Measurements from ENCODE around the gene RPGRIP1. TPM values are rescaled to one million over a fixed set of nuclear protein-coding genes. Genes with fewer than 3 reads are reported as not detected.
A peak's percentile ranks its signal among the peaks of the same experiment; 100 is the strongest.

The RPGRIP1 gene
- total and polyA plus RNA-seq, 9 of the 15 experiments (the other 6 are each of a cell fraction or from before 2014, with no cell fraction given): 0.47 to 0.95 (median 0.65) TPM; not detected in 1

DNA sequence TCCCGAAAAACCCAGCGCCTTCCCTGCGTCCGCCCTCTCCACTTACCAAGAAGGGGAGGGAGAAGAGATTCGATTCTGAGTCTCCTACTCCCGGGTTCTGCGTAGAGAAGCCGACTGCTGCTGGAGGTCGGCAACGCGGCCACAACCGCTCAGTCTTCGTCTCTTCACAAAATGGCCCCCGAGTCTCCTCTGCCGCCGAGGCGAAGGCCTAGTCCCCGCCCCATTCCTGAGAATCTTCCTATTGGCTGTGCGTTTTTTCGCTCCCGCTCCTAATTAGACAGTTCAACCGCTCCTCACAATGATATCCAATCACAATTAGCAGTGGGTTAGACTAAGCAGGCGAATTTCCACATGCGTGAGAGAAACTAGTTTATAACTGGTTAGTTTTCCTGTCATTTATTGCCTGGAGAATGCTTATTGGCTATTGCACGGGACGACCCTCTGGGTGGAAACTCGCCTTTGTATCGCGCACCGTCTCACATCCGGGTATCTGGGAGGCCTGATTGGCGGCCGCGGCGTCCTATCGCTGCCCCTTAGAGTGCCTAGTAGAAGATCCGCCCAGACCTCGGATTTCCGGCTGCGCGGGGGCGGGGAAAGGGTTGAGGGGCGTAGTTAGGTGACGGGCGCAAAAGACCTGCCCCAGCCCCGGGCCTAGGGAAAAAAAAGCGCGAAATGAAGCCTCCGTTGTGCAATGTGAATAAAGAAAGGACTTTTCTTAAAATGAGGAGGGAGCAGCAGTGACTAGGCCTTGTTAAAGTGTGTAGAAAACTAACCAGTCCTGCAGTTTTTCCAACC, 10.4 kb upstream of the RPGRIP1 start, which contains the start of gene HNRNPC (continued):
- TF ChIP-seq PHF8 (IDR thresholded peaks at IDR 0.05; ENCODE audit: borderline replicate concordance, low read length) (peak; percentile 66), ZNF57 (CRISPR knock-in tag; IDR thresholded peaks at IDR 0.05) (no peak), NONO (IDR thresholded peaks at IDR 0.05; ENCODE audit: low read depth in 2 of 2, low read length in 1 of 2) (no peak), MEF2A (IDR thresholded peaks at IDR 0.05; ENCODE audit: control insufficient read depth, low read depth, low read length) (no peak), BRF1 (IDR thresholded peaks at IDR 0.05; ENCODE audit: borderline replicate concordance, extremely low read depth, insufficient read length) (no peak), GATA2 (CRISPR knock-in tag; IDR thresholded peaks at IDR 0.05) (no peak), ZNF140 (CRISPR knock-in tag; IDR thresholded peaks at IDR 0.05) (no peak), CBX3 (IDR thresholded peaks at IDR 0.05; ENCODE audit: borderline replicate concordance in 1 of 2, low read length in 2 of 2) (no peak), SRSF9 (IDR thresholded peaks at IDR 0.05; ENCODE audit: borderline replicate concordance, low read depth, low read length) (no peak), POLR2AphosphoS2 (IDR thresholded peaks at IDR 0.05; ENCODE audit: low read length) (no peak), SNIP1 (IDR thresholded peaks at IDR 0.05; ENCODE audit: low read depth) (no peak), TAF9B (IDR thresholded peaks at IDR 0.05; ENCODE audit: partially characterized antibody) (peak; percentile 93), CTBP1 (IDR thresholded peaks at IDR 0.05; ENCODE audit: borderline replicate concordance) (no peak), STAG1 (CRISPR knock-in tag; IDR thresholded peaks at IDR 0.05; ENCODE audit: borderline replicate concordance) (no peak), SMAD1 (IDR thresholded peaks at IDR 0.05; ENCODE audit: low read depth, low read length, partially characterized antibody) (peak; percentile 76), ATF7 (IDR thresholded peaks at IDR 0.05) (peak; percentile 77), EP300 (IDR thresholded peaks at IDR 0.05; ENCODE audit: low read length) (no peak), ZBTB8A (IDR thresholded peaks at IDR 0.05; ENCODE audit: partially characterized antibody) (no peak), SAP30 (IDR thresholded peaks at IDR 0.05; ENCODE audit: borderline replicate concordance, insufficient read depth, low read depth, low read length, poor library complexity, severe bottlenecking) (no peak)
- TF ChIP-seq, protein P1, sequence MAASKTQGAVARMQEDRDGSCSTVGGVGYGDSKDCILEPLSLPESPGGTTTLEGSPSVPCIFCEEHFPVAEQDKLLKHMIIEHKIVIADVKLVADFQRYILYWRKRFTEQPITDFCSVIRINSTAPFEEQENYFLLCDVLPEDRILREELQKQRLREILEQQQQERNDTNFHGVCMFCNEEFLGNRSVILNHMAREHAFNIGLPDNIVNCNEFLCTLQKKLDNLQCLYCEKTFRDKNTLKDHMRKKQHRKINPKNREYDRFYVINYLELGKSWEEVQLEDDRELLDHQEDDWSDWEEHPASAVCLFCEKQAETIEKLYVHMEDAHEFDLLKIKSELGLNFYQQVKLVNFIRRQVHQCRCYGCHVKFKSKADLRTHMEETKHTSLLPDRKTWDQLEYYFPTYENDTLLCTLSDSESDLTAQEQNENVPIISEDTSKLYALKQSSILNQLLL (CRISPR knock-in tag; IDR thresholded peaks at IDR 0.05; ENCODE audit: borderline replicate concordance): no peak
- TF ChIP-seq, protein P2, sequence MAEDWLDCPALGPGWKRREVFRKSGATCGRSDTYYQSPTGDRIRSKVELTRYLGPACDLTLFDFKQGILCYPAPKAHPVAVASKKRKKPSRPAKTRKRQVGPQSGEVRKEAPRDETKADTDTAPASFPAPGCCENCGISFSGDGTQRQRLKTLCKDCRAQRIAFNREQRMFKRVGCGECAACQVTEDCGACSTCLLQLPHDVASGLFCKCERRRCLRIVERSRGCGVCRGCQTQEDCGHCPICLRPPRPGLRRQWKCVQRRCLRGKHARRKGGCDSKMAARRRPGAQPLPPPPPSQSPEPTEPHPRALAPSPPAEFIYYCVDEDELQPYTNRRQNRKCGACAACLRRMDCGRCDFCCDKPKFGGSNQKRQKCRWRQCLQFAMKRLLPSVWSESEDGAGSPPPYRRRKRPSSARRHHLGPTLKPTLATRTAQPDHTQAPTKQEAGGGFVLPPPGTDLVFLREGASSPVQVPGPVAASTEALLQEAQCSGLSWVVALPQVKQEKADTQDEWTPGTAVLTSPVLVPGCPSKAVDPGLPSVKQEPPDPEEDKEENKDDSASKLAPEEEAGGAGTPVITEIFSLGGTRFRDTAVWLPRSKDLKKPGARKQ (CRISPR knock-in tag; IDR thresholded peaks at IDR 0.05): no peak
- TF ChIP-seq, protein P3, sequence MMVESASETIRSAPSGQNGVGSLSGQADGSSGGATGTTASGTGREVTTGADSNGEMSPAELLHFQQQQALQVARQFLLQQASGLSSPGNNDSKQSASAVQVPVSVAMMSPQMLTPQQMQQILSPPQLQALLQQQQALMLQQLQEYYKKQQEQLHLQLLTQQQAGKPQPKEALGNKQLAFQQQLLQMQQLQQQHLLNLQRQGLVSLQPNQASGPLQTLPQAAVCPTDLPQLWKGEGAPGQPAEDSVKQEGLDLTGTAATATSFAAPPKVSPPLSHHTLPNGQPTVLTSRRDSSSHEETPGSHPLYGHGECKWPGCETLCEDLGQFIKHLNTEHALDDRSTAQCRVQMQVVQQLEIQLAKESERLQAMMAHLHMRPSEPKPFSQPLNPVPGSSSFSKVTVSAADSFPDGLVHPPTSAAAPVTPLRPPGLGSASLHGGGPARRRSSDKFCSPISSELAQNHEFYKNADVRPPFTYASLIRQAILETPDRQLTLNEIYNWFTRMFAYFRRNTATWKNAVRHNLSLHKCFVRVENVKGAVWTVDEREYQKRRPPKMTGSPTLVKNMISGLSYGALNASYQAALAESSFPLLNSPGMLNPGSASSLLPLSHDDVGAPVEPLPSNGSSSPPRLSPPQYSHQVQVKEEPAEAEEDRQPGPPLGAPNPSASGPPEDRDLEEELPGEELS (CRISPR knock-in tag; IDR thresholded peaks at IDR 0.05; ENCODE audit: borderline replicate concordance): no peak
